ENCODE measurements around the gene NPW. TPM values are rescaled to one million over a fixed set of nuclear protein-coding genes. Genes with fewer than 3 reads are reported as not detected.
A peak's percentile ranks its signal among the peaks of the same experiment; 100 is the strongest.

Gene NPW
- total RNA-seq, 4 donors from 2014 or later, result 2.8 to 9.1 TPM; not detected in 2

- DNase-seq, result no peak
- TF ChIP-seq POLR2A (IDR thresholded peaks at IDR 0.05), result no peak
- no peak for TF ChIP-seq CTCF (IDR thresholded peaks at IDR 0.05)
- H3K27me3 ChIP-seq, result peaks cover 0 to 18% of the 10 kb centered on the region in 2 donors
- no peaks in the 10 kb centered on the region for H3K36me3 ChIP-seq
- H3K4me1 ChIP-seq, result peaks cover 0 to 15% (median 6%) of the 10 kb centered on the region in 4 donors
- peak overlapping the region in 1 of 4 donors; percentile 71 for H3K27ac ChIP-seq
- H3K9me3 ChIP-seq, result no peaks in the 10 kb centered on the region
- H3K4me3 ChIP-seq, result no peak overlapping the region
These were observed 3.1 kb upstream of the NPW start for GRCh38 chr16:2016407-2016922.

GRCh38 chr16:2019921-2020831, 591 bp downstream of the NPW start:
- Histone ChIP-seq H3K27me3 (peaks cover 0 to 18% of the 10 kb centered on the region in 2 donors), H3K27ac (no peak overlapping the region), H3K36me3 (no peaks in the 10 kb centered on the region), H3K4me3 (peak overlapping the region in 2 of 4 donors; percentile 7 to 16), H3K4me1 (peaks cover 4 to 31% (median 13%) of the 10 kb centered on the region in 4 donors), H3K9me3 (no peaks in the 10 kb centered on the region)
- TF ChIP-seq POLR2A (IDR thresholded peaks at IDR 0.05), result no peak
- TF ChIP-seq CTCF (IDR thresholded peaks at IDR 0.05), result no peak
- no peak for DNase-seq

- no peaks in the 10 kb centered on the region for H3K9me3 ChIP-seq
- H3K36me3 ChIP-seq, result no peaks in the 10 kb centered on the region
- H3K27me3 ChIP-seq, result peaks cover 0 to 18% of the 10 kb centered on the region in 2 donors
- no peak for TF ChIP-seq CTCF (IDR thresholded peaks at IDR 0.05)
- no peak for TF ChIP-seq POLR2A (IDR thresholded peaks at IDR 0.05)
- H3K4me1 ChIP-seq, result peaks cover 4 to 46% (median 19%) of the 10 kb centered on the region in 4 donors
- peak overlapping the region in 3 of 4 donors; percentile 13 to 43 (median 40) for H3K4me3 ChIP-seq
- no peak for DNase-seq
- peak overlapping the region in 2 of 4 donors; percentile 4 to 76 for H3K27ac ChIP-seq
These were observed 3.1 kb downstream of the NPW start for GRCh38 chr16:2022723-2023091.

- peak; percentile 90 to 99 (median 97) for DNase-seq
- Histone ChIP-seq H3K9me3 (no peaks in the 10 kb centered on the region), H3K36me3 (no peaks in the 10 kb centered on the region), H3K27me3 (peaks cover 0 to 18% of the 10 kb centered on the region in 2 donors), H3K4me3 (peak overlapping the region; percentile 13 to 43 (median 28)), H3K27ac (peak overlapping the region; percentile 44 to 80 (median 68)), H3K4me1 (peaks cover 4 to 52% (median 19%) of the 10 kb centered on the region in 4 donors)
- TF ChIP-seq POLR2A (IDR thresholded peaks at IDR 0.05) (peak in 1 of 2 donors; percentile 41), CTCF (IDR thresholded peaks at IDR 0.05) (peak; percentile 97 to 99 (median 99))
These were observed 3.8 kb downstream of the NPW start for GRCh38 chr16:2023092-2024031.

GRCh38 chr16:2024032-2024420, 4.4 kb downstream of the NPW start:
- peak overlapping the region; percentile 44 to 80 (median 68) for H3K27ac ChIP-seq
- H3K27me3 ChIP-seq, result peaks cover 0 to 18% of the 10 kb centered on the region in 2 donors
- H3K36me3 ChIP-seq, result no peaks in the 10 kb centered on the region
- DNase-seq, result no peak
- H3K4me3 ChIP-seq, result no peak overlapping the region
- TF ChIP-seq CTCF (IDR thresholded peaks at IDR 0.05), result no peak
- no peak for TF ChIP-seq POLR2A (IDR thresholded peaks at IDR 0.05)
- H3K4me1 ChIP-seq, result peaks cover 4 to 58% (median 19%) of the 10 kb centered on the region in 4 donors
- no peaks in the 10 kb centered on the region for H3K9me3 ChIP-seq

All from Peyer's patch (tissue), 4 donors.